A673 (cell line): ENCODE data around the gene OR51V1. TPM values are rescaled to one million over a fixed set of nuclear protein-coding genes. Genes with fewer than 3 reads are reported as not detected.

Experiments
- BruUV-seq: library from RNA; stranded (reverse); fragments of 400-500 nt; replicated peaks from 2 replicates; lab custom pipeline; 2021; lab: Mats Ljungman, UMichigan
- CTCF ChIA-PET: fragments of 300-600 bp; sonication (Branson Sonifier 250); formaldehyde crosslinking; loops from one replicate; lab custom pipeline; 2022; ENCODE audit warnings: antibody characterized with exemption; lab: Charles Lee
- POLR2A ChIA-PET: fragments of 300-600 bp; sonication (Branson Sonifier 250); formaldehyde crosslinking; loops from one replicate; lab custom pipeline; 2022; ENCODE audit warnings: antibody characterized with exemption; ENCODE audit not compliant: low non-redundant PET; lab: Charles Lee
- DNase-seq: peaks from one replicate; pipeline ENCODE4 v3.0.0-alpha.2; 2015; ENCODE audit warnings: low spot score
- H3K27ac ChIP-seq: fragments of 200-600 bp; sonication (generic); 2 replicates; pipeline ENCODE4 v1.5.1; 2016; ENCODE audit warnings: mixed run types, low read depth, mild to moderate bottlenecking, mixed read lengths, antibody characterized with exemption, low read length; ENCODE audit not compliant: poor library complexity, severe bottlenecking
- H3K27me3 ChIP-seq: fragments of 200-600 bp; sonication (generic); replicated peaks from 2 replicates; pipeline ENCODE4 v1.6.1; 2017; ENCODE audit warnings: mixed run types, low read depth, mild to moderate bottlenecking, mixed read lengths, antibody characterized with exemption, low read length; ENCODE audit not compliant: insufficient read depth, poor library complexity
- H3K36me3 ChIP-seq: fragments of 200-600 bp; sonication (generic); 2 replicates; pipeline ENCODE4 v1.6.1; 2016; ENCODE audit warnings: mixed run types, mild to moderate bottlenecking, mixed read lengths, antibody characterized with exemption, low read length; ENCODE audit not compliant: insufficient read depth, poor library complexity, severe bottlenecking
- H3K4me1 ChIP-seq: fragments of 200-600 bp; sonication (generic); 2 replicates; pipeline ENCODE4 v1.6.1; 2017; ENCODE audit warnings: mixed run types, mild to moderate bottlenecking, mixed read lengths, antibody characterized with exemption, low read length; ENCODE audit not compliant: insufficient read depth, poor library complexity, severe bottlenecking
- H3K4me3 ChIP-seq: fragments of 200-600 bp; sonication (generic); 2 replicates; pipeline ENCODE4 v1.5.1; 2016; ENCODE audit warnings: low read depth, mixed run types, mild to moderate bottlenecking, mixed read lengths, low read length; ENCODE audit not compliant: poor library complexity, severe bottlenecking
- H3K9me3 ChIP-seq: fragments of 200-600 bp; sonication (generic); 2 replicates; pipeline ENCODE4 v1.6.1; 2016; ENCODE audit warnings: mixed run types, low read depth, mild to moderate bottlenecking, mixed read lengths, antibody characterized with exemption, low read length; ENCODE audit not compliant: poor library complexity, severe bottlenecking
- EZH2 ChIP-seq: fragments of 200-600 bp; sonication (generic); IDR thresholded peaks from 2 replicates; pipeline ENCODE4 v1.6.1; 2017; ENCODE audit warnings: borderline replicate concordance, low read depth, mild to moderate bottlenecking, mixed read lengths, antibody characterized with exemption, low read length; ENCODE audit not compliant: poor library complexity, severe bottlenecking
- intact Hi-C: fragments of 100-400 bp; cut with micrococcal nuclease; formaldehyde crosslinking; loops from one replicate; pipeline ENCODE4 v1.10.0; 2022; ENCODE audit not compliant: unreplicated experiment
- total RNA-seq: library from RNA; stranded (reverse); gene quantifications from 2 replicates; pipeline ENCODE4 v1.2.3, GENCODE V29; 2021
- TF ChIP-seq, protein P1 (sequence below): fragments of 300-800, 200-600 bp; sonication (generic); conservative IDR thresholded peaks from 2 replicates; pipeline ENCODE4 v1.5.1; 2017; ENCODE audit warnings: low read depth, mild to moderate bottlenecking, antibody characterized with exemption, low read length, moderate library complexity, mixed read lengths

The OR51V1 gene
- total RNA-seq, 1 experiment from 2014 or later = not detected

DNA sequence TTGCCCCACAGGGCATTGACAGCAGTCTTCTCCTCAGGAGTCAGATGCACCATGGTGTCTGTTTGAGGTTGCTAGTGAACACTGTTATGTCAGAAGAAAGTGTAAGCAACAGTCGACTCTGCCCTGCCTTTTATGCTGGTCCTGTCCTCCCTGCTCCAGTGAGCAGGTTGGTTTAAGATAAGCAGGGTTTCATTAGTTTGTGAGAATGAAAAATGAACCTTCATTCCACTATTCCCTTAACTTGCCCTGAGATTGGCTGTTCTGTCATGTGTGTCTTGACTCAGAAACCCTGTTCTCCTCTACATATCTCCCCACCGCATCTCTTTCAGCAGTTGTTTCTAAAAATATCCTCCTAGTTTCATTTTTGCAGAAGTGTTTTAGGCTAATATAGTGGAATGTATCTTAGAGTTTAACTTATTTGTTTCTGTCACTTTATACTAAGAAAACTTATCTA lies 33.9 kb upstream of the OR51V1 start, which contains the start of gene HBD:
Gene HBD, minus strand, starts transcription at position 103 of the 454 bp plus-strand sequence. Its CDS starts 50 bp downstream, at position 53.
- Histone ChIP-seq H3K4me1 (no peaks in the 10 kb centered on the region), H3K27me3 (no peaks in the 10 kb centered on the region), H3K9me3 (no peaks in the 10 kb centered on the region), H3K36me3 (no peaks in the 10 kb centered on the region), H3K4me3 (no peak within 1 kb of the TSS), H3K27ac (no peak within 1 kb of the TSS)
- intact Hi-C loops = no loop called here
- POLR2A ChIA-PET = no interaction called here
- CTCF ChIA-PET = no interaction called here
- no peak for DNase-seq
- TF ChIP-seq, protein P1, sequence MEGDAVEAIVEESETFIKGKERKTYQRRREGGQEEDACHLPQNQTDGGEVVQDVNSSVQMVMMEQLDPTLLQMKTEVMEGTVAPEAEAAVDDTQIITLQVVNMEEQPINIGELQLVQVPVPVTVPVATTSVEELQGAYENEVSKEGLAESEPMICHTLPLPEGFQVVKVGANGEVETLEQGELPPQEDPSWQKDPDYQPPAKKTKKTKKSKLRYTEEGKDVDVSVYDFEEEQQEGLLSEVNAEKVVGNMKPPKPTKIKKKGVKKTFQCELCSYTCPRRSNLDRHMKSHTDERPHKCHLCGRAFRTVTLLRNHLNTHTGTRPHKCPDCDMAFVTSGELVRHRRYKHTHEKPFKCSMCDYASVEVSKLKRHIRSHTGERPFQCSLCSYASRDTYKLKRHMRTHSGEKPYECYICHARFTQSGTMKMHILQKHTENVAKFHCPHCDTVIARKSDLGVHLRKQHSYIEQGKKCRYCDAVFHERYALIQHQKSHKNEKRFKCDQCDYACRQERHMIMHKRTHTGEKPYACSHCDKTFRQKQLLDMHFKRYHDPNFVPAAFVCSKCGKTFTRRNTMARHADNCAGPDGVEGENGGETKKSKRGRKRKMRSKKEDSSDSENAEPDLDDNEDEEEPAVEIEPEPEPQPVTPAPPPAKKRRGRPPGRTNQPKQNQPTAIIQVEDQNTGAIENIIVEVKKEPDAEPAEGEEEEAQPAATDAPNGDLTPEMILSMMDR = no peak
- no peak for TF ChIP-seq EZH2
- BruUV-seq = no TSS peak

GRCh38 chr11:5233307-5233706 lies 32.8 kb upstream of the OR51V1 start:
- DNase-seq = no peak
- CTCF ChIA-PET = no interaction called here
- Histone ChIP-seq H3K4me3 (no peak overlapping the region), H3K36me3 (no peaks in the 10 kb centered on the region), H3K27me3 (no peaks in the 10 kb centered on the region), H3K27ac (no peak overlapping the region), H3K9me3 (no peaks in the 10 kb centered on the region), H3K4me1 (no peaks in the 10 kb centered on the region)
- POLR2A ChIA-PET = no interaction called here
- no peak for TF ChIP-seq EZH2
- TF ChIP-seq, protein P1 = no peak
- intact Hi-C loops = no loop called here
- no TSS peak for BruUV-seq

- ChIA-PET POLR2A (no interaction called here), CTCF (no interaction called here)
- Histone ChIP-seq H3K36me3 (no peaks in the 10 kb centered on the region), H3K27ac (no peak overlapping the region), H3K9me3 (no peaks in the 10 kb centered on the region), H3K4me1 (no peaks in the 10 kb centered on the region), H3K27me3 (no peaks in the 10 kb centered on the region), H3K4me3 (no peak overlapping the region)
- DNase-seq = no peak
- intact Hi-C loops = no loop called here
- no peak for TF ChIP-seq EZH2
- TF ChIP-seq, protein P1 = no peak
- no TSS peak for BruUV-seq
These were observed 32.3 kb upstream of the OR51V1 start for GRCh38 chr11:5232821-5233220.
